ENCODE data around the gene ADA.
"Not testable (repeated sequence)": the region's sequence is repeated elsewhere in the genome, so short reads cannot be mapped to it uniquely, and the experiment has no call there.

The ADA gene

GRCh38 chr20:44678242-44678641 lies 26.7 kb upstream of the ADA start:
- no peaks in the 10 kb centered on the region for H3K4me1 ChIP-seq (ENCODE audit: control insufficient read depth, low read length)
- TF ChIP-seq CTCF (IDR thresholded peaks at IDR 0.05; ENCODE audit: low read depth, low read length, poor library complexity, severe bottlenecking) (no peak), EZH2phosphoT487 (IDR thresholded peaks at IDR 0.05; ENCODE audit: borderline replicate concordance, low read length) (no peak)
- H3K4me2 ChIP-seq (ENCODE audit: low read length) = no peak overlapping the region
- H3K4me3 ChIP-seq (ENCODE audit: low read length) = no peak overlapping the region
- H3K9me2 ChIP-seq (replicated peaks; ENCODE audit: control insufficient read depth, low read length) = no peaks in the 10 kb centered on the region
- no peaks in the 10 kb centered on the region for H3F3A ChIP-seq (ENCODE audit: control insufficient read depth, insufficient read depth)
- H3K9me3 ChIP-seq (ENCODE audit: control insufficient read depth, insufficient read depth, low read length) = no peaks in the 10 kb centered on the region
- no peaks in the 10 kb centered on the region for H4K20me1 ChIP-seq (ENCODE audit: control insufficient read depth, insufficient read depth, low read depth, low read length)
- no peaks in the 10 kb centered on the region for H3K79me2 ChIP-seq (ENCODE audit: control insufficient read depth, low read length)
- H3K27ac ChIP-seq (ENCODE audit: low read depth, low read length) = no peak overlapping the region
- 0 out of 2 replicates have a peak, but pooled peaks cover 3% of the 10 kb centered on the region for H3K27me3 ChIP-seq (ENCODE audit: control insufficient read depth, low read length)
- no peaks in the 10 kb centered on the region for H3K36me3 ChIP-seq (ENCODE audit: control insufficient read depth, low read length)

DNA sequence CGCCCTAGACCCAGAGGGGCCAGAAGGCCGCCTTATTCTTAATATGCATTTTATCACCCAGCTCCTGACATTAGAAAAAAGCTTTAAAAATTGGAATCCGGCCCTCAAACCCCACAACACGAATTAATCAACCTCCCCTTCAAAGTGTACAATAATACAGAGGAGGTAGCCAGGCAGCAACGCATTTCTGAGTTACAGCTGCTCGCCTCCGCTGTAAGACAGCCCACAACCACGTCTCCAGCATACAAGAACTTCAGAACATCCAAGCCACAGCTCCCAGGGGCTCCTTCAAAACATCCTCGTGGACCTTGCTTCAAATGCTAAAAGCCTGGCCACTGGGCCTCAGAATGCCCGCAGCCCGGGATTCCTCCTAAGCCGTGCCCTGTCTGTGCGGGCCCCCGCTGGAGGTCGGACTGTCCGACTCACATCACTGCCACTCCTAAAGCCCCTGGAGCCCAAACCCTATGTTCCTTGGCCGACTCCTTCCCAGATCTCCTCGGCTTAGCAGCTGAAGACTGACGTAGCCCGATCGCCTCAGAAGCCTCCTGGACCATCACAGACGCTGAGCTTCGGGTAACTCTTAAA lies 20.9 kb upstream of the ADA start:
- H3K4me2 ChIP-seq (ENCODE audit: low read length); H3K9me2 ChIP-seq (replicated peaks; ENCODE audit: control insufficient read depth, low read length); H3K9me3 ChIP-seq (ENCODE audit: control insufficient read depth, insufficient read depth, low read length); H3K36me3 ChIP-seq (ENCODE audit: control insufficient read depth, low read length); H4K20me1 ChIP-seq (ENCODE audit: control insufficient read depth, insufficient read depth, low read depth, low read length); H3K4me3 ChIP-seq (ENCODE audit: low read length); H3K4me1 ChIP-seq (ENCODE audit: control insufficient read depth, low read length); H3K79me2 ChIP-seq (ENCODE audit: control insufficient read depth, low read length); H3F3A ChIP-seq (ENCODE audit: control insufficient read depth, insufficient read depth); H3K27me3 ChIP-seq (ENCODE audit: control insufficient read depth, low read length); H3K27ac ChIP-seq (ENCODE audit: low read depth, low read length): not testable (repeated sequence)

- H3K27ac ChIP-seq (ENCODE audit: low read depth, low read length); H3K36me3 ChIP-seq (ENCODE audit: control insufficient read depth, low read length); H3K9me2 ChIP-seq (replicated peaks; ENCODE audit: control insufficient read depth, low read length); H3K27me3 ChIP-seq (ENCODE audit: control insufficient read depth, low read length); H4K20me1 ChIP-seq (ENCODE audit: control insufficient read depth, insufficient read depth, low read depth, low read length); H3K9me3 ChIP-seq (ENCODE audit: control insufficient read depth, insufficient read depth, low read length); H3F3A ChIP-seq (ENCODE audit: control insufficient read depth, insufficient read depth); H3K4me2 ChIP-seq (ENCODE audit: low read length); H3K79me2 ChIP-seq (ENCODE audit: control insufficient read depth, low read length); H3K4me3 ChIP-seq (ENCODE audit: low read length); H3K4me1 ChIP-seq (ENCODE audit: control insufficient read depth, low read length): not testable (repeated sequence)
These were observed 20.0 kb upstream of the ADA start for GRCh38 chr20:44671541-44671940.

GRCh38 chr20:44670851-44671250 lies 19.4 kb upstream of the ADA start:
- not testable (repeated sequence) for H3K4me2 ChIP-seq (ENCODE audit: low read length); H3K27ac ChIP-seq (ENCODE audit: low read depth, low read length); H3F3A ChIP-seq (ENCODE audit: control insufficient read depth, insufficient read depth); H3K36me3 ChIP-seq (ENCODE audit: control insufficient read depth, low read length); H3K4me1 ChIP-seq (ENCODE audit: control insufficient read depth, low read length); H3K9me3 ChIP-seq (ENCODE audit: control insufficient read depth, insufficient read depth, low read length); H4K20me1 ChIP-seq (ENCODE audit: control insufficient read depth, insufficient read depth, low read depth, low read length); H3K4me3 ChIP-seq (ENCODE audit: low read length); H3K27me3 ChIP-seq (ENCODE audit: control insufficient read depth, low read length); H3K9me2 ChIP-seq (replicated peaks; ENCODE audit: control insufficient read depth, low read length); H3K79me2 ChIP-seq (ENCODE audit: control insufficient read depth, low read length)

- Histone ChIP-seq H3K27me3 (ENCODE audit: control insufficient read depth, low read length) (peaks cover 4% of the 10 kb centered on the region; the same call in 1 of the 2 replicates), H3K79me2 (ENCODE audit: control insufficient read depth, low read length) (no peaks in the 10 kb centered on the region), H3K27ac (ENCODE audit: low read depth, low read length) (no peak overlapping the region), H3F3A (ENCODE audit: control insufficient read depth, insufficient read depth) (no peaks in the 10 kb centered on the region), H3K4me2 (ENCODE audit: low read length) (no peak overlapping the region), H3K36me3 (ENCODE audit: control insufficient read depth, low read length) (no peaks in the 10 kb centered on the region), H3K9me2 (replicated peaks; ENCODE audit: control insufficient read depth, low read length) (no peaks in the 10 kb centered on the region), H4K20me1 (ENCODE audit: control insufficient read depth, insufficient read depth, low read depth, low read length) (no peaks in the 10 kb centered on the region), H3K4me3 (ENCODE audit: low read length) (no peak overlapping the region), H3K9me3 (ENCODE audit: control insufficient read depth, insufficient read depth, low read length) (no peaks in the 10 kb centered on the region), H3K4me1 (ENCODE audit: control insufficient read depth, low read length) (no peaks in the 10 kb centered on the region)
- TF ChIP-seq CTCF (IDR thresholded peaks at IDR 0.05; ENCODE audit: low read depth, low read length, poor library complexity, severe bottlenecking) (no peak), EZH2phosphoT487 (IDR thresholded peaks at IDR 0.05; ENCODE audit: borderline replicate concordance, low read length) (no peak)
These were observed 14.6 kb upstream of the ADA start for GRCh38 chr20:44666066-44666465.

Data from DOHH2 (cell line).